ENCODE results near the gene ABHD15. TPM values are rescaled to one million over a fixed set of nuclear protein-coding genes. Genes with fewer than 3 reads are reported as not detected.

ABHD15 gene
- polyA plus RNA-seq, 2 of the 4 experiments (the other 2 are of a cell fraction) = 13.5 to 15.8 TPM

DNA sequence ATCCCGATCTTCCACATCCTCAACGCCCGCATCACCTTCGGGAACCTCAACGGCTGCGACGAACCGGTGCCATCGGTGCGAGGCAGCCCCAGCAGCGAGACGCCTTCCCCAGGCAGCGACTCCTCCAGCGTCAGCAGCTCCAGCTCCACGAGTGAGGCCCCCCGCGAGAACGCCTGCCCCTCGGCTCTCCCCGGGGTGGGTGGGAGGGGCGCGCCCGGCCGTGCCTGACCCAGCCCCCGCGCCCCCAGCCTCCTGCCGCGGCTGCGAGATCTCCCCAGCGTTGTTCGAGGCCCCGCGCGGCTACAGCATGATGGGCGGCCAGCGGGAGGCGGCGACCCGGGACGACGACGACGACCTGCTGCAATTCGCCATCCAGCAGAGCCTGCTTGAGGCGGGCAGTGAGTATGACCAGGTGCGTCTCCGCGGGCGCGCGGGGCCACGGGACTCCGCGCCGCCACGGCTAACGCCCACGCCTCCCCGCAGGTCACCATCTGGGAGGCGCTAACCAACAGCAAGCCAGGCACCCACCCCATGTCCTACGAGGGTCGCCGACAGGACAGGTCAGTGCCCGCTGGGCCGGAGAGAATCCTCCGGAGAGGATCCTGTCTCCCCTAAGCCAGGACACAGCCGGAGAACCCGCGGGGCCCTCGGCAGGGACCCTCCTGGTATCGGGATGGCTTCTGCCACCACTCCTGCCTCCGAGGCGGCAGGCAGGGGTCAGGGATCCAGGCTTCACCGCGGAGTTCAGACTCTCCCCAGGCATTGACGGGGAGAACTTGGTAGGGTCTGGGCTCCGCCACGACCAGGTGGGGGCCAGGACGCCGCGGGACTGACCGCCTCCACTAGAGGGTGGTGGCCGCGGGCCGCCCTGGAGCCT is 45.8 kb upstream of the ABHD15 start:
- 95% methylated on average over 69 of the region's 85 CpGs for WGBS (ENCODE audit: missing lambda C conversion rate)
- H3K27ac ChIP-seq = peak overlapping the region; percentile 67 to 77; a peak in 5 of 6 replicates
- peak overlapping the region; percentile 78 for H3K4me2 ChIP-seq
- peak overlapping the region; percentile 23; the same call in 1 of the 3 replicates for H3K4me3 ChIP-seq
- DNase-seq (ENCODE audit: low read depth in 1 of 2, low spot score in 1 of 2) (no peak), FAIRE-seq (no peak), ATAC-seq (no peak)
- CTCF ChIA-PET = interaction anchor here (0.5 to 23.2 kb wide), 21 partner anchors 8 to 464 kb away, joined by 3 to 447 read pairs (median 5); partner anchors contain the start of genes ABHD15, ANKRD13B, CORO6 and TP53I13
- POLR2A ChIA-PET = interaction anchor here (1.0 to 1.1 kb wide), 2 partner anchors 12 to 21 kb away, joined by 3 to 4 read pairs; no protein-coding TSS in a partner anchor
- TF ChIP-seq, protein P1, sequence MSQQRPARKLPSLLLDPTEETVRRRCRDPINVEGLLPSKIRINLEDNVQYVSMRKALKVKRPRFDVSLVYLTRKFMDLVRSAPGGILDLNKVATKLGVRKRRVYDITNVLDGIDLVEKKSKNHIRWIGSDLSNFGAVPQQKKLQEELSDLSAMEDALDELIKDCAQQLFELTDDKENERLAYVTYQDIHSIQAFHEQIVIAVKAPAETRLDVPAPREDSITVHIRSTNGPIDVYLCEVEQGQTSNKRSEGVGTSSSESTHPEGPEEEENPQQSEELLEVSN (IDR thresholded peaks at IDR 0.05; ENCODE audit: borderline replicate concordance, low read depth) = no peak
- TF ChIP-seq, protein P2, sequence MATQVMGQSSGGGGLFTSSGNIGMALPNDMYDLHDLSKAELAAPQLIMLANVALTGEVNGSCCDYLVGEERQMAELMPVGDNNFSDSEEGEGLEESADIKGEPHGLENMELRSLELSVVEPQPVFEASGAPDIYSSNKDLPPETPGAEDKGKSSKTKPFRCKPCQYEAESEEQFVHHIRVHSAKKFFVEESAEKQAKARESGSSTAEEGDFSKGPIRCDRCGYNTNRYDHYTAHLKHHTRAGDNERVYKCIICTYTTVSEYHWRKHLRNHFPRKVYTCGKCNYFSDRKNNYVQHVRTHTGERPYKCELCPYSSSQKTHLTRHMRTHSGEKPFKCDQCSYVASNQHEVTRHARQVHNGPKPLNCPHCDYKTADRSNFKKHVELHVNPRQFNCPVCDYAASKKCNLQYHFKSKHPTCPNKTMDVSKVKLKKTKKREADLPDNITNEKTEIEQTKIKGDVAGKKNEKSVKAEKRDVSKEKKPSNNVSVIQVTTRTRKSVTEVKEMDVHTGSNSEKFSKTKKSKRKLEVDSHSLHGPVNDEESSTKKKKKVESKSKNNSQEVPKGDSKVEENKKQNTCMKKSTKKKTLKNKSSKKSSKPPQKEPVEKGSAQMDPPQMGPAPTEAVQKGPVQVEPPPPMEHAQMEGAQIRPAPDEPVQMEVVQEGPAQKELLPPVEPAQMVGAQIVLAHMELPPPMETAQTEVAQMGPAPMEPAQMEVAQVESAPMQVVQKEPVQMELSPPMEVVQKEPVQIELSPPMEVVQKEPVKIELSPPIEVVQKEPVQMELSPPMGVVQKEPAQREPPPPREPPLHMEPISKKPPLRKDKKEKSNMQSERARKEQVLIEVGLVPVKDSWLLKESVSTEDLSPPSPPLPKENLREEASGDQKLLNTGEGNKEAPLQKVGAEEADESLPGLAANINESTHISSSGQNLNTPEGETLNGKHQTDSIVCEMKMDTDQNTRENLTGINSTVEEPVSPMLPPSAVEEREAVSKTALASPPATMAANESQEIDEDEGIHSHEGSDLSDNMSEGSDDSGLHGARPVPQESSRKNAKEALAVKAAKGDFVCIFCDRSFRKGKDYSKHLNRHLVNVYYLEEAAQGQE (IDR thresholded peaks at IDR 0.05) = no peak
- TF ChIP-seq CHD4 (IDR thresholded peaks at IDR 0.05; ENCODE audit: borderline replicate concordance) (no peak), HDAC2 (IDR thresholded peaks at IDR 0.05) (no peak), RFX5 (IDR thresholded peaks at IDR 0.05) (no peak), RCOR1 (IDR thresholded peaks at IDR 0.05; ENCODE audit: low read depth, low read length) (no peak), HOXB13 (CRISPR knock-in tag; IDR thresholded peaks at IDR 0.05; ENCODE audit: low read depth) (no peak), MYC (IDR thresholded peaks at IDR 0.05; ENCODE audit: borderline replicate concordance, low read length) (no peak), EHF (CRISPR knock-in tag; IDR thresholded peaks at IDR 0.05) (no peak), NPAS2 (CRISPR knock-in tag; IDR thresholded peaks at IDR 0.05; ENCODE audit: borderline replicate concordance) (no peak), POLR2AphosphoS2 (conservative IDR thresholded peaks at IDR 0.05; ENCODE audit: low read length) (no peak)
- TF ChIP-seq, protein P3, sequence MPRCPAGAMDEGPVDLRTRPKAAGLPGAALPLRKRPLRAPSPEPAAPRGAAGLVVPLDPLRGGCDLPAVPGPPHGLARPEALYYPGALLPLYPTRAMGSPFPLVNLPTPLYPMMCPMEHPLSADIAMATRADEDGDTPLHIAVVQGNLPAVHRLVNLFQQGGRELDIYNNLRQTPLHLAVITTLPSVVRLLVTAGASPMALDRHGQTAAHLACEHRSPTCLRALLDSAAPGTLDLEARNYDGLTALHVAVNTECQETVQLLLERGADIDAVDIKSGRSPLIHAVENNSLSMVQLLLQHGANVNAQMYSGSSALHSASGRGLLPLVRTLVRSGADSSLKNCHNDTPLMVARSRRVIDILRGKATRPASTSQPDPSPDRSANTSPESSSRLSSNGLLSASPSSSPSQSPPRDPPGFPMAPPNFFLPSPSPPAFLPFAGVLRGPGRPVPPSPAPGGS (IDR thresholded peaks at IDR 0.05) = no peak
- TF ChIP-seq, protein P4, sequence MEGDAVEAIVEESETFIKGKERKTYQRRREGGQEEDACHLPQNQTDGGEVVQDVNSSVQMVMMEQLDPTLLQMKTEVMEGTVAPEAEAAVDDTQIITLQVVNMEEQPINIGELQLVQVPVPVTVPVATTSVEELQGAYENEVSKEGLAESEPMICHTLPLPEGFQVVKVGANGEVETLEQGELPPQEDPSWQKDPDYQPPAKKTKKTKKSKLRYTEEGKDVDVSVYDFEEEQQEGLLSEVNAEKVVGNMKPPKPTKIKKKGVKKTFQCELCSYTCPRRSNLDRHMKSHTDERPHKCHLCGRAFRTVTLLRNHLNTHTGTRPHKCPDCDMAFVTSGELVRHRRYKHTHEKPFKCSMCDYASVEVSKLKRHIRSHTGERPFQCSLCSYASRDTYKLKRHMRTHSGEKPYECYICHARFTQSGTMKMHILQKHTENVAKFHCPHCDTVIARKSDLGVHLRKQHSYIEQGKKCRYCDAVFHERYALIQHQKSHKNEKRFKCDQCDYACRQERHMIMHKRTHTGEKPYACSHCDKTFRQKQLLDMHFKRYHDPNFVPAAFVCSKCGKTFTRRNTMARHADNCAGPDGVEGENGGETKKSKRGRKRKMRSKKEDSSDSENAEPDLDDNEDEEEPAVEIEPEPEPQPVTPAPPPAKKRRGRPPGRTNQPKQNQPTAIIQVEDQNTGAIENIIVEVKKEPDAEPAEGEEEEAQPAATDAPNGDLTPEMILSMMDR (IDR thresholded peaks at IDR 0.05) = no peak
- no peaks in the 10 kb centered on the region for H3K9me3 ChIP-seq
- peaks cover 19% of the 10 kb centered on the region for H3K4me1 ChIP-seq

DNA sequence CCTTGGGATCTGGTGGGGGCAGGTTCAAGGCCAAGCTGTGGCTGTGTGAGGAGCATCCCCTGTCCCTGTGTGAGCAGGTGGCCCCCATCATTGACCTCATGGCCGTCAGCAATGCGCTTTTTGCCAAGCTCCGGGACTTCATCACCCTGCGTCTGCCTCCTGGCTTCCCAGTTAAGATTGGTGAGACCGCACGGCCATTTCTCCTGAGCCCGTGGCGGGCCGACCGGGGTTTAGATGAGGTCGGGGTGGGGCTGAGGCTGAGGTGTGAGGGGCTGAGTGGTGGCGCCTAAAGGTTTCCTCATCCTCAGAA is 45.2 kb upstream of the ABHD15 start:
- ATAC-seq = no peak
- POLR2A ChIA-PET = no interaction called here
- peaks cover 14% of the 10 kb centered on the region for H3K4me1 ChIP-seq
- H3K4me3 ChIP-seq = no peak overlapping the region
- FAIRE-seq = no peak
- WGBS (ENCODE audit: missing lambda C conversion rate) = 98% methylated on average over 12 of the region's 12 CpGs
- H3K27ac ChIP-seq = no peak overlapping the region
- CTCF ChIA-PET = interaction anchor here (0.5 to 23.2 kb wide), 5 partner anchors 16 to 196 kb away, joined by 3 to 447 read pairs (median 111); partner anchors contain the start of genes ABHD15, ANKRD13B and TP53I13
- H3K4me2 ChIP-seq = no peak overlapping the region
- no peak for DNase-seq (ENCODE audit: low read depth in 1 of 2, low spot score in 1 of 2)
- no peaks in the 10 kb centered on the region for H3K9me3 ChIP-seq
- TF ChIP-seq, protein P5, sequence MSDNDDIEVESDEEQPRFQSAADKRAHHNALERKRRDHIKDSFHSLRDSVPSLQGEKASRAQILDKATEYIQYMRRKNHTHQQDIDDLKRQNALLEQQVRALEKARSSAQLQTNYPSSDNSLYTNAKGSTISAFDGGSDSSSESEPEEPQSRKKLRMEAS (IDR thresholded peaks at IDR 0.05) = no peak
- no peak for TF ChIP-seq ZSCAN20 (CRISPR knock-in tag; IDR thresholded peaks at IDR 0.05)
- no peak for TF ChIP-seq RARB (CRISPR knock-in tag; IDR thresholded peaks at IDR 0.05)
- TF ChIP-seq CBX8 (IDR thresholded peaks at IDR 0.05) = no peak
- no peak for TF ChIP-seq NPAS2 (CRISPR knock-in tag; IDR thresholded peaks at IDR 0.05; ENCODE audit: borderline replicate concordance)
- TF ChIP-seq SREBF2 (IDR thresholded peaks at IDR 0.05) = no peak
- no peak for TF ChIP-seq ZNF302 (CRISPR knock-in tag; IDR thresholded peaks at IDR 0.05)
- TF ChIP-seq, protein P3 (IDR thresholded peaks at IDR 0.05) = no peak
- TF ChIP-seq EHMT2 (IDR thresholded peaks at IDR 0.05; ENCODE audit: low read depth) = no peak
- no peak for TF ChIP-seq CHD4 (IDR thresholded peaks at IDR 0.05; ENCODE audit: borderline replicate concordance)
- TF ChIP-seq MAZ (IDR thresholded peaks at IDR 0.05; ENCODE audit: borderline replicate concordance, low read depth, low read length) = no peak
- TF ChIP-seq, protein P4 (IDR thresholded peaks at IDR 0.05) = no peak
- TF ChIP-seq TP53 (CRISPR knock-in tag; IDR thresholded peaks at IDR 0.05) = no peak
- TF ChIP-seq PHF8 (IDR thresholded peaks at IDR 0.05; ENCODE audit: borderline replicate concordance, low read depth) = no peak

All from A549 (cell line).